Keratinocyte (primary cell): Measurements from ENCODE around the gene FEZF1. TPM values are rescaled to one million over a fixed set of nuclear protein-coding genes. Genes with fewer than 3 reads are reported as not detected.

ENCODE experiments used
- DNase-seq: peaks from one replicate; pipeline ENCODE4 v3.0.0-alpha.2; 2011; ENCODE audit warnings: low read depth, missing footprints, low spot score
- FAIRE-seq: peaks from 2 replicates; lab custom pipeline; 2011; peaks lifted over from hg19 to GRCh38; lab: Jason Lieb, UNC
- H2AFZ ChIP-seq: 2 replicates; pipeline ENCODE4 v1.6.0; 2012; ENCODE audit warnings: low read length, control low read depth, inconsistent platforms; ENCODE audit not compliant: control insufficient read depth
- H3K27ac ChIP-seq: 2 replicates; pipeline ENCODE4 v1.5.1; 2011; ENCODE audit warnings: low read length; ENCODE audit not compliant: control insufficient read depth, insufficient read depth
- H3K27me3 ChIP-seq: 3 replicates; pipeline ENCODE4 v1.6.0; 2011; ENCODE audit warnings: low read length; ENCODE audit not compliant: control insufficient read depth, insufficient read depth; ENCODE audit errors: extremely low read depth
- H3K36me3 ChIP-seq, 2 experiments: 2 replicates in 1 of 2; 3 replicates in 1 of 2; pipeline ENCODE4 v1.5.1; 2011; ENCODE audit warnings: low read length in 2 of 2, mild to moderate bottlenecking in 1 of 2; ENCODE audit not compliant: control insufficient read depth in 2 of 2, insufficient read depth in 2 of 2; ENCODE audit errors: extremely low read depth in 1 of 2
- H3K4me1 ChIP-seq: 3 replicates; pipeline ENCODE4 v1.5.1; 2011; ENCODE audit warnings: low read length; ENCODE audit not compliant: control insufficient read depth, insufficient read depth; ENCODE audit errors: extremely low read depth
- H3K4me2 ChIP-seq: 3 replicates; pipeline ENCODE4 v1.6.0; 2011; ENCODE audit warnings: low read depth, low read length; ENCODE audit not compliant: control insufficient read depth, insufficient read depth; ENCODE audit errors: extremely low read depth
- H3K4me3 ChIP-seq, 3 experiments: fragments of 200-600 bp in 1 of 3; sonication (generic) in 1 of 3; 2 replicates in 2 of 3; 3 replicates in 1 of 3; pipeline ENCODE4 v1.5.1; 2011 to 2016; ENCODE audit warnings: low read length in 3 of 3, mild to moderate bottlenecking in 3 of 3, control low read depth in 2 of 3, inconsistent platforms in 1 of 3, low read depth in 1 of 3, mixed read lengths in 1 of 3, mixed run types in 1 of 3, moderate library complexity in 1 of 3; ENCODE audit not compliant: control insufficient read depth in 2 of 3, insufficient read depth in 2 of 3; ENCODE audit errors: extremely low read depth in 1 of 3
- H3K79me2 ChIP-seq: 2 replicates; pipeline ENCODE4 v1.6.0; 2012; ENCODE audit warnings: low read length; ENCODE audit not compliant: control insufficient read depth, insufficient read depth
- H3K9ac ChIP-seq: 3 replicates; pipeline ENCODE4 v1.6.0; 2011; ENCODE audit warnings: low read length; ENCODE audit not compliant: control insufficient read depth, insufficient read depth; ENCODE audit errors: extremely low read depth
- H3K9me1 ChIP-seq: 3 replicates; pipeline ENCODE4 v1.6.0; 2011; ENCODE audit warnings: low read length; ENCODE audit not compliant: control insufficient read depth, insufficient read depth; ENCODE audit errors: extremely low read depth
- H3K9me3 ChIP-seq: 2 replicates; pipeline ENCODE4 v1.5.1; 2012; ENCODE audit warnings: low read depth, low read length; ENCODE audit not compliant: control insufficient read depth
- H4K20me1 ChIP-seq: 3 replicates; pipeline ENCODE4 v1.6.0; 2011; ENCODE audit warnings: low read length; ENCODE audit not compliant: control insufficient read depth, insufficient read depth; ENCODE audit errors: extremely low read depth
- CTCF ChIP-seq, 3 experiments: IDR thresholded peaks in 1 of 3; conservative IDR thresholded peaks in 1 of 3; optimal IDR thresholded peaks in 1 of 3; 2 replicates in 2 of 3; 3 replicates in 1 of 3; pipeline versions ENCODE3 to v1.5.1; 2011; ENCODE audit warnings: low read length in 3 of 3, mild to moderate bottlenecking in 3 of 3, moderate library complexity in 2 of 3, control low read depth in 1 of 3, inconsistent platforms in 1 of 3; ENCODE audit not compliant: insufficient read depth in 2 of 3; ENCODE audit errors: extremely low read depth in 1 of 3
- EZH2 ChIP-seq: IDR thresholded peaks from one replicate; pipeline ENCODE4 v1.6.1; 2012; ENCODE audit warnings: inconsistent platforms, mild to moderate bottlenecking, low read length, moderate library complexity
- dilution Hi-C: fragments of 300-500 bp; cut with MboI; formaldehyde crosslinking; loops from one replicate; pipeline ENCODE4 v1.7.0; 2020; ENCODE audit warnings: low sequenced_read_pairs; ENCODE audit not compliant: extremely low pct_ligation_motif_present
- polyA plus RNA-seq, 5 experiments: library from polyadenylated mRNA; depleted of rRNA in 3 of 5; stranded (reverse) in 3 of 5; stranded (forward) in 1 of 5; unstranded in 1 of 5; fragments of >200 nt; gene quantifications; 1 replicate in 1 of 5; 2 replicates in 3 of 5; 3 replicates in 1 of 5; pipeline versions ENCODE4 v1.2.1 to v1.2.3, GENCODE V29; 2011 to 2012; ENCODE audit warnings: missing spikeins in 2 of 5, low read depth in 1 of 5, low replicate concordance in 1 of 5

Gene FEZF1
- polyA plus RNA-seq, 1 donor (not counting 4 experiments of a cell fraction or from before 2014, with no cell fraction given) = not detected

GRCh38 chr7:122300211-122300932 is 4.2 kb downstream of the FEZF1 start:
- no peaks in the 10 kb centered on the region for H3K4me1 ChIP-seq
- DNase-seq (no peak), FAIRE-seq (no peak)
- H4K20me1 ChIP-seq = peaks cover 4% of the 10 kb centered on the region
- no peak for TF ChIP-seq CTCF (optimal IDR thresholded peaks at IDR 0.05 in 1 of 3, IDR thresholded peaks at IDR 0.05 in 1 of 3, conservative IDR thresholded peaks at IDR 0.05 in 1 of 3; ENCODE audit: extremely low read depth in 1 of 3, insufficient read depth in 2 of 3, low read length in 3 of 3)
- no peak overlapping the region for H3K27ac ChIP-seq
- dilution Hi-C loops = no loop called here
- no peaks in the 10 kb centered on the region for H3K79me2 ChIP-seq
- no peak overlapping the region for H3K9ac ChIP-seq
- H3K4me3 ChIP-seq = no peak overlapping the region
- no peak overlapping the region for H2AFZ ChIP-seq
- no peak overlapping the region for H3K4me2 ChIP-seq
- H3K27me3 ChIP-seq = peaks cover 64% of the 10 kb centered on the region
- H3K9me3 ChIP-seq = peaks cover 6% of the 10 kb centered on the region
- no peaks in the 10 kb centered on the region for H3K9me1 ChIP-seq
- no peaks in the 10 kb centered on the region for H3K36me3 ChIP-seq

- FAIRE-seq (no peak), DNase-seq (no peak)
- Histone ChIP-seq H3K4me3 (no peak overlapping the region), H3K4me1 (no peaks in the 10 kb centered on the region), H3K27ac (no peak overlapping the region), H3K9me1 (no peaks in the 10 kb centered on the region), H3K79me2 (no peaks in the 10 kb centered on the region), H4K20me1 (peaks cover 4% of the 10 kb centered on the region), H3K9ac (no peak overlapping the region), H3K36me3 (no peaks in the 10 kb centered on the region), H3K27me3 (peaks cover 58% of the 10 kb centered on the region), H3K9me3 (peaks cover 6% of the 10 kb centered on the region), H2AFZ (no peak overlapping the region), H3K4me2 (no peak overlapping the region)
- dilution Hi-C loops = no loop called here
- TF ChIP-seq CTCF (optimal IDR thresholded peaks at IDR 0.05 in 1 of 3, IDR thresholded peaks at IDR 0.05 in 1 of 3, conservative IDR thresholded peaks at IDR 0.05 in 1 of 3; ENCODE audit: extremely low read depth in 1 of 3, insufficient read depth in 2 of 3, low read length in 3 of 3) (no peak), EZH2 (peak; percentile 80)
Observed at GRCh38 chr7:122299624-122300210, 4.8 kb downstream of the FEZF1 start.
